Renal cortex interstitium (tissue), 11 donors: Measurements from ENCODE around the gene LEFTY1. TPM values are rescaled to one million over a fixed set of nuclear protein-coding genes. Genes with fewer than 3 reads are reported as not detected.
"Not testable (repeated sequence)": the region's sequence is repeated elsewhere in the genome, so short reads cannot be mapped to it uniquely, and the experiment has no call there.

Experiments
- DNase-seq, 11 donors: peaks; one replicate each; pipeline ENCODE4 v3.0.0-alpha.2; 2013; ENCODE audit warnings: low read depth in 9 of 11, low spot score in 4 of 11; ENCODE audit errors: extremely low read depth in 1 of 11
- polyA plus RNA-seq, 3 donors: library from polyadenylated mRNA; unstranded; fragments of 120-200 nt; gene quantifications; one replicate each; pipeline ENCODE4 v1.2.1, GENCODE V29; 2013; ENCODE audit not compliant: insufficient read length in 3 of 3

The LEFTY1 gene
- polyA plus RNA-seq, 3 donors, result 4.2 to 5.5 (median 4.8) TPM

DNA sequence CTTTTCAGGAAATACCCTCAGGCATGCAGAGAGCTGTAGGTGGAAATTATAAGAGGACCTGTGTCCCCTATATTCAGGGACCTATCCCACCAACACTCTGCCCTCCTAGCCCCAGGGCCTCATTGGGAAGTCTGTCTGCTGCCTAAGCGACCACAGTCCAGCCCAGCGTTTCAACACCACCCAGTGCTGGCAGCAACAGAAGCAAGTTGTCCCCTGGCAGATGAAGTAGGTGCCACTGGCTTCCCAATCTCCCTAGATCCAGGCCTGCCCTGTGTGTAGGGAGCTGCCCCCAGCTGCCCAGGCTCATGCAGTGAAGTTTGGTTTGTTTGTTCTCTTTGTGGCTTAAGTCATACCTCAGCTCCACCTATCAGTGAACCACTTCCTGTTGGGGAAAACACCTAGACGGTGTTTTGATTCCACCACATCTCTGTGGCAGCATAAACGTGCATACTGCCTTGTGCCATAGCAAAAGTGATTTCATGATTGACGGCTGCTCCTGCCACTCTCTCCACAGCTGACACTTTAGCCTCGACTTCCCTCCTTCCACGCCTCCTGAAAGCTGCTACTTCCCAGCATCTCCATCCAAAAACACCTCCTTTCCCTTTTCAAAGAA lies 8.1 kb upstream of the LEFTY1 start:
- no peak for DNase-seq

DNA sequence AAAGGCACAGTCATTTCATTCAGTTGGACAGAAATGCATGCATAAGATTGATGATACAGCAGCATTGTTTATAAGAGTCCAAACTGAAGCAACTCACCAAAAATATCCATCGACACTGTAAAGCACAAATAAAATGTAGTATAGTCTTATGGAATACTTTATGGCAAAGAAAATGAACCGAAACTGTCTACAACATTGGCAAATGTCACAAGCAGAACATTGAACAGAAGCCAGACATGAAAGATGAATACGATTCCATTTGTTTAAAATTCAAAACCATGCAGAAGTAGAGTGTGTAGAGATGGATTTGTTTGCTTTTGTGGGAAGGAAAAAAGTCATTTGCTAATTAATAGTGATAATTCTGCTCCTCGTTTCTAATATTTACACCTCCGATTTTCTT lies 7.5 kb upstream of the LEFTY1 start:
- DNase-seq, result no peak

DNA sequence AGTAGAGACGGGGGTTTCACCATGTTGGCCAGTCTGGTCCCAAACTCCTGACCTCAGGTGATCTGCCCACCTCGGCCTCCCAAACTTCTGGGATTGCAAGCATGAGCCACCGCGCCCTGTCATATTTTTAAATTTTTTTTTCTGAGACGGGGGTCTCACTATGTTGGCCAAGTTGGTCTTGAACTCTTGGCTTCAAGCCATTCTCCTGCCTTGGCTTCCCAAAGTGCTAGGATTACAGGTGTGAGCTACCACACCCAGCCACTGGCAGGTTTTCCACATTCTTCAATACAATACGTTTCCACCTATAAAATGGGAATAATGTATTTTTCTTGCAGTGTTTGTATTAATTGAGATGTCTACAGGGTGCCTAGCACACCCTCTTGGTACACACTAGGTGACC lies 3.4 kb upstream of the LEFTY1 start:
- no peak for DNase-seq

DNA sequence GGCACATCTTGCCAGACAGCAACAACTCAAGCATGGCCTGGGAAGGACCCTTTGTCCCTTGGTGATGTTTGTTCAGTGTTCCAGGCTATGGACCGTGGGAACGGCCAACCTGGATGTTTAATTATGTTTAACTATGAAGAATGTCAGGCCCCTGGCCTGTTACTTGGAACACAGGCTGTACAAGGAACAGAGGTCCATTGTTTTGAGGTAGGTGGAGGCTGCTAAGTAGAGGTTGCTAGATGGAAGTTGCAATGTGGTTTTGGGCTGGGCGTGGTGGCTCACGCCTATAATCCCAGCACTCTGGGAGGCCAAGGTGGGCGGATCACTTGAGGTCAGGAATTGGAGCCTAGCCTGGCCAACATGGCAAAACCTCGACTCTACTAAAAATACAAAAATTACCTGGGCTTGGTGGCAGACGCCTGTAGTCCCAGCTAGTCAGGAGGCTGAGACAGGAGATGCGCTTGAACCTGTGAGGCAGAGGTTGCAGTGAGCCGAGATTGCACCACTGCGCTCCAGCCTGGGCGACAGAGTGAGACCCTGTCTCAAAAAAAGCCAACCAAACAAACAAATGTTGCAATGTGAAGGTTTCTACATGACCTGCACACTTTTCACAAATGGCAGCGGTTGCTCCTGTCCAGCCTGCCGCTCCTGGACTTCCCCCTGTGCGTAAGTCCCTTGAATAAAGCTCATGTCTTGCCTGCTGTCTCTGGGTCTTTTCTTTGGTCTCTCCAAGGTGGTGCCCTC lies 2.5 kb upstream of the LEFTY1 start:
- no peak for DNase-seq

DNA sequence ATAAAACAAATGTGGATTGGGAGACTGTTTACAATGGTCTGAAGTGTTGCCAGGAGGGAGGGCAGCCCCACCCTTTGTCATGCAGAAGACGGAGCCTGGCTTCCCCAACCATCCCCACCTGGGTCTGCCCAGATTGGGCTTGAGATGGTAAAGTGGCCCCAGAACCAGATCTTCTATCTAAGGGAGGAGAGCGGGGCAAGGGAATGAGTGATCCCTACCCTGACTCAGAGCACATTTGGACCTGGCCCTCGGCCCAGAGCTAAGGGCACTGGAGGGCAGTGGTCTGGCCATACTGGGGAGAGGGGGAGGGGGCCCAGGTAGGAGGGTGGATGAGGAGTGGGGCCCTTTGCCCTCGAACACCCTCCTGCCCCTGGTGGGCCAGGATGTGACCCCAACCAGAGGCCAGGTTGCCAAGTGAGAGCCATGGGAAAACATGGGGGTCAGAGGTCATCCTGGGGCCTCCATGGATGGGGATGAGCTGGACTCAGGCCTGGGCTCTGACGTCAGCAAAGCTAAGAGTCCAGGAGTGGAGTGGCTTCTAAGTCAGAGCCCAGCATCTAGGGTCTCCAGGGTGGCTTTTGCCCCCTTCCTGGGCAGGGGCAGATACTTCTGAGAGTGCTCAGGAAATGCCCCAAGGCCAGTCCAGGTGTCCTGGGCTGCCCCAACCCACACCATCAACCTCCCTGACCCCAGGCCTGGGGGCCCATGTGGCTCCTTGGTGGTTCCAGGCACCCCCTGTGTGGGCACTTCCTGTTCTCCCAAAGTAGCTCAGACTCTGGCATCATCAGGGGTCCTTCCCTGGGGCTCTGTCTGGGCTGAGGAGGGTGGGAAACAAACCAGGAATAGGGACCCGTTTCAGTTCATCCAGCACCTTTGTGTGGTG lies 1.6 kb upstream of the LEFTY1 start:
- DNase-seq, result no peak

DNA sequence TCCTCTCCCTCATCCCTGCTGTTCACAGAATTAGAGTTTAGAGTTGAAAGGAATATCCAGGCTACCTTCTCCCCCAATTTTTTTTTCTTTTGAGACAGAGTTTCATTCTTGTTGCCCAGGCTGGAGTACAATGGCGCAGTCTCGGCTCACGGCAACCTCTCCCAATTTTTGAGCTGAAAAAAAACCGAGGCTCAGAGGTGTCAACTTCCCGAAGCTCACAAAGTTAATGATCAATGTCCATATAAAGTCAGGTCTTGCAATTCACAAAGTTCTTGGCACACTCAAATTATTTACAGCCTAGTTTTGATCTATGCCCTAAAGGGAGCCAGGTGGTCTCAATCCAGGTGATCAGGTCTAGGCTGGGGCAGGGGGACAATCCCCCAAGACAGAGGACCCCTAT lies 797 bp upstream of the LEFTY1 start:
- DNase-seq, result no peak

DNA sequence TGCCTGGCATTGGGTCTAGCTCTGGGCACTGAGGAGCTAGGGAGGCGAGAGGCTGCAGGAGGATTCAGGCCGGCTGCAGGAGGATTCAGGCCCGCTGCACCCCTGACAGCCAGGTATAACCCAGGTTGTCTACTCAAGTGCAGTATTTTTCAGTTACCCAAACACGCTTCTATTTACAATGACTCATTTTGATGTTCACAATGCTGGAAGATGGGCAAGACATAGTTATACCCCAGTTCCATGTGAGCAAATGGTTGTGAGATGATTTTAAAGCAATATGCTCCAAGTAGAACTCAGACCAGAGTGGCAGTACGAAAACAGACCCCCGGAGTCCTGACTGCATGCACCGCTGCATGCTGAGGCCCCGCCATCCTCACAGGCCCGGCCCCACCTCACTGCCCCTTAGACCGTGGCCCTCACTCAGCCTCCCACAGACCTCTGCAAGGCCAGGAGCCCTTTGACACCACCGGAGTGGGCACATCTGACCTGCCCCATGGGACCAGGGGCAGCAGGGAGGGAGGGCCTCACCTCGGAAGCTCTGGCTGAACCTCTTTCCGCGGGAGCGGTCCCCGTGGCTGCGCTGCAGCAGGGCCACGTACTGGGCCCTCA lies 553 bp downstream of the LEFTY1 start:
- DNase-seq, result no peak

DNA sequence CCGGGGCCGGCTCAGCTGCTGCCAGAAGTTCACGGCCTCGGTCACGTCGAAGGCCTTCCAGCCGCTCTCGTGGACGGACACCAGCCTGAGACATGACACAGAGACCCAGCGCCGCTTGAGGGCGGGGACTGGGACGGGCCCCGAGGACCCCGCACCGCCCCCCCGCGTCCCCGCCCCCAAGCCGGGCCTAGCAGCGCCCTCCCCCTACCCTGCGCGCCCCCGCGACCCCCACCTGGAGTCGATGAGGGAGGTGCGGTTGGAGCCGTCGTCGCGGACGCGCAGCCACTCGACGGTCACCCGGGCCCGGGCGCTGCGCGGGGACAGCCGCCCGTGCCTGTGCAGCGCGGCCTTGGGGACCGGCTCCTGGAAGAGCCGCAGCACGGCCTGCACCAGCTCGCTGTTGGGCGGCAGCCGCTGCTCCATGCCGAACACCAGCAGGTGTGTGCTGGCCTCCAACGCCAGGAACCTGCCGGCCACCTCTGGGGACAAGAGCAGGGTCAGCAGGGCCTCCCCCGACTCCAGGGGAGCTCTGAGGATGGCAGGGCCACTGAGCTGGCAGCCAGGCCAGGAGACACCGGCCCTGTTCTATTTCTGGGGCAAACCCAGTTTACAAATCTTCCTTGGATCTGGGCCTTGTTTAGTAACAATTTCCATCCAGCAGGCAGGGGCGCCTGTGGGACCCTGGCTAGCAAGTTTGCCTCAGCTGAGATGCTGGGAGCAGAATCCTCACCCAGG lies 1.2 kb downstream of the LEFTY1 start:
- DNase-seq, result not testable (repeated sequence)

DNA sequence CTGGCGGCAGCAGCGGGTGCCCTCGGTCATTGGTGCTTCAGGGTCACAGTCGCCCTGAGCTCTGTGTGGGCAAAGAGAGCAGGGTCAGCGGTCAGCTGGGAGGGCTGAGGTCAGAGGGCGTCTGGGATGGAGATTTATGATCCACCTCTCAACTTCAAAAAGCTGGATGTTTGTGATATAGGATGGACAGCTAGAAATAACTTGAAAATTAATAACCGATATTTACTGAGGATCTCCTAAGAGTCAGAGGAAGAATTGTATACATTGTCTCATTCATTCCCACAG lies 2.0 kb downstream of the LEFTY1 start:
- no peak for DNase-seq

DNA sequence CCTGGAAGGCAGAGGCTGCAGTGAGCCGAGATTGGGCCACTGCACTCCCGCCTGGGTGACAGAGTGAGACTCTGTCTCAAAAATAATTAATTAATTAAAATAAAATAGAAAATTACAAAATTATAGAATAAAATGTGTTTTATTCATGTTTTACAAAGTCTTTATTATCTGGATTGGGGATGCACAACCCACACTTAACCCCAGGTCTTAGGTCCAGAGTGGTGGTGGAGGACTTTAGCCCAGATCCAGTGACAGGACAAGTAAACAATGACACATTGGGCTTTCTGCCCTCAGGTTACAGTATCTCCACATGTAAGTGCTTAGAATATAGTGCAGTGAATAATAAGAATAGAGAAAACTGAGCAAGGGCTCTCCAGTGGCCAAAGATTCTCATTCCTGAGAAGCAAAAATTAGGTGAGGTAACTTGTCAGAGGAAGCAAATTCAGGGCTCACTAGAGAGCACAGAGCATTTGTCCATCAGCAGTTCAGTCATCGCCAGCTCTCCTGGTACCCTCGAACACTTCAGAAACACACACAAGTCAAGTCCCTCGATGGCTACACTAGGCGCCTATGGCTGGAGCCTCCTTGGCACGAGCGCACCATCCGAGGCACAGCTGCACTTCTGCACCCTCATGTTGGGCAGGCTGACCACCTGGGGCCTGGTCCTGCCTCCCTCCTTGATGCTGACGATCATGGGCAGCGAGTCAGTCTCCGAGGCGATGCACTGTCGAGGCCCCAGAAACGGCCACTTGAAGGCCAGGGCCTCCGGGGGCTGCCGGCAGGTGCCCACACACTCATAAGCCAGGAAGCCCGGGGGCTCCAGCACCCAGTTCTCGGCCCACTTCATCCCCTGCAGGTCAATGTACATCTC lies 2.6 kb downstream of the LEFTY1 start:
- no peak for DNase-seq

DNA sequence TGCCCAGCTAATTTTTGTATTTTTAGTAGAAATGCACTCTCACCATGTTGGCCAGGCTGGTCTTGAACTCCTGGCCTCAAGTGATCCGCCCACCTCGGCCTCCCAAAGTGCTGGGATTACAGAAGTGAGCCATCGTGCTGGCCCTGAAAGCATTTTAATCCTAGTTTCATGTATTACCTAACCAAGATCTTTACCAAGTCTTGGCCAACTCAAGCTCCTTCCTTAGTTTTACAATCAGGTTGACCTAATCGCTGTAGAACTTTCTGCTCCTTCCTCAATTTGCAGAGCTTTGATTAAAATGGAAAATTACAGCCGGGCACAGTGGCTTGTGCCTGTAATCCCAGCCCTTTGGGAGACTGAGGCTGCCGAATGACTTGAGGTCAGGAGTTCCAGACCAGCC lies 3.6 kb downstream of the LEFTY1 start:
- DNase-seq, result no peak

DNA sequence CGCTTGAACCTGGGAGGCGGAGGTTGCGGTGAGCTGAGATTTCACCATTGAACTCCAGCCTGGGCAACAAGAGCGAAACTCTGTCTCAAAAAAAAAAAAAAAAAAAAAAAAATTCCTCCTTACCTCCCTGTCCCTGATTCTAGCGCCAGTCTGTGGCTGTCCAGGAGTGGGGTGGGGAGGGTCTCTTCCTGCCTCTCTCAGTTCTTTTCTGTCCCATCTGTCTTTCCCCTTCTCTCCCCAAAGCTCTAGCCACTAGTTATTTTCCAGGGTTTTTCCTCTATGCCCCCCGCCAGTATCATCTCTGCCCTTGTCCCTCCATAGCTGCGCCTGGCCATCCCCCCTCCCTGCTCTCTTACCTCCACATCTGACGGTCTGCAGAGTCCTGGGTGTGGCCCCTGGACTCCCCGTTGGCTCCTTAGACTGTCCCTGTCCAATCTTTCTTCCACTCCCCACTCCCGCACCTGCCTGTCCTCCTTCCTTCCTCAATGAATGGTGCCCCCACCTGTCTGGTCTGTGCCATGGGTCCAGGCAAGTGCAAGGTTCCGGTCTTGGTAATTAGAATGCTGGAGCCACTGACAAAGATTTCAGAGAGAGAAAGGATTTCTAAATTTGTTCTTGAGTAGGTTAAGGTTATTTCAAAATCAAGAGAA lies 5.2 kb downstream of the LEFTY1 start:
- DNase-seq, result no peak

DNA sequence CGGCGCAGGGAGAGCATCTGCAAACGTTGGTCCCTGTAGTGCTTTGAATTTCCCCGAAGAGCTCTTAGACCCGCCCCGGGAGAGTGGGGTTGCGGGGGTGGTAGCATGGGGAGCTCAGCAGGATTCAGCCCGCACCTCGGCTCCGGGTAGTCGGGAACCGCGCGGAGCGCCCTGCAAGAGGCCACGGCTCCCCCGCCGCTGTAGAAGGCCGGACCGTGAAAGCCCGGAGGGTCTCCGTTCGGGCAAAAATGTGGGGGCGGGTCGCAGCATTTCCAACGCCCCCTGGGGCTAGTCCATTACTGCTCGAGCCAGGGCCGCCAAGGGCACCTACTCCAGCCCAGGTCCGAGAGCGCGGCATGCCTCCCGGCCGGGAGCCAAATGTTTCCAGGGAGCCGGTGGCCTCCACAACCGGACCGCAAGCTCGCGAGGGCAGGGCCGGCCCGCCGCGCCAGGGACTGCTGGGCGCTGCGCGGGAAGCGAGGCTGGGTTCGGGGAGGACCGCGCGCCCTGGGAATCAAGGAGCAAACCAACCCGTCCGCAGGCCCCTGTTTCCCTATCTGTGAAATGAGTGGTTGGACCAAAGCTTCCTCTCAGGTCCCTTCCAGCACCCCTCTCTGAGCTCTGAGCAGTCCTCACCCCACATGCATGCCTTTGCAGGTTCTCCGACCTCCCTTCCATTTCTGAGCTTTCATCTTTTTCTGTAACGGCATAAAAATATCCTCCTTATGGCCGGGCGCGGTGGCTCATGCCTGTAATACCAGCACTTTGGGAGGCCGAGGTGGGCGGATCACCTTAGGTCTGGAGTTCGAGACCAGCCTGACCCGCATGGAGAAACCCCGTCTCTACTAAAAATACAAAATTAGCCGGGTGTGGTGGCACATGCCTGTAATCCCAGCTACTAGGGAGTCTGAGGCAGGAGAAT lies 6.0 kb downstream of the LEFTY1 start:
- DNase-seq, result peak in 1 of 11 donors; percentile 33

DNA sequence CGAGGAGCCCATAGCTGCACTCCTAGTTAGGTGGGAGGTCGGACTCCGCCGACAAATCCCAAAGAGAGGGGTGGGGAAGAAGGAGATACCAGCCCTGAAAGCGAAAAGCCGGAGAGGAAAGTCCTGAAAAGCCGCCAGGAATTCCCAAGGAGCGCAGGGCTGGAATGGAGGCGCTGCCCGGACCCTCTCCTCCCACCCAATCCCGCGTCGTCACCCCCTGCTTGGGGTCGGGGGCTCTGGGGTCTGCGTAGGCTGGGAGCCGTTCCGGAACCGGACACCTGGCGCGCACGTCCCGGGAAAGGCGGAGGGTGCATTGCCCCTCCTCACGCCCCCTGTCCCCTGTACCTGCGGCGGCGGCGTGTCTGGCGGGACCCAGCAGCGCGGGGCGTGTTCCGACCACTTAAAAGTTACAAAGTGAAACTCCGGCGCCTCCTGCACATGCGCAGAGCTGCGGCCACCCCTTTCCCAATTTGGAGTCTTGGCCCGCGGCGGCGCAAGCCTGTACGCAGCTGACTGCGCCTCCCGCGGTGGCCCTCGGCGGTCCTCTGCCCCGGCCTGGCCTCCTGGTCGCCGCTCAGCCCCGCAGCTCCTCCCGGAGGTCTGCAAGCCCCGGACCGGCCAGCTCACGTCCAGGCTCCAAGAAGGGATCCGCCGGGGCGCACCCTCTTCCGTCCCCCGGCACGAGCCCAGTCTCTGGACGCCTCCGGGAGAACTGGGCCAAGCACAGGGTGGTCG lies 6.8 kb downstream of the LEFTY1 start, which contains the start of gene TMEM63A:
Gene TMEM63A, minus strand, starts transcription at position 422 of the 735 bp plus-strand sequence. CDS start 4,800 bp downstream, outside the sequence.
- DNase-seq, result peak in 9 of 11 donors; percentile 66 to 86 (median 82)

DNA sequence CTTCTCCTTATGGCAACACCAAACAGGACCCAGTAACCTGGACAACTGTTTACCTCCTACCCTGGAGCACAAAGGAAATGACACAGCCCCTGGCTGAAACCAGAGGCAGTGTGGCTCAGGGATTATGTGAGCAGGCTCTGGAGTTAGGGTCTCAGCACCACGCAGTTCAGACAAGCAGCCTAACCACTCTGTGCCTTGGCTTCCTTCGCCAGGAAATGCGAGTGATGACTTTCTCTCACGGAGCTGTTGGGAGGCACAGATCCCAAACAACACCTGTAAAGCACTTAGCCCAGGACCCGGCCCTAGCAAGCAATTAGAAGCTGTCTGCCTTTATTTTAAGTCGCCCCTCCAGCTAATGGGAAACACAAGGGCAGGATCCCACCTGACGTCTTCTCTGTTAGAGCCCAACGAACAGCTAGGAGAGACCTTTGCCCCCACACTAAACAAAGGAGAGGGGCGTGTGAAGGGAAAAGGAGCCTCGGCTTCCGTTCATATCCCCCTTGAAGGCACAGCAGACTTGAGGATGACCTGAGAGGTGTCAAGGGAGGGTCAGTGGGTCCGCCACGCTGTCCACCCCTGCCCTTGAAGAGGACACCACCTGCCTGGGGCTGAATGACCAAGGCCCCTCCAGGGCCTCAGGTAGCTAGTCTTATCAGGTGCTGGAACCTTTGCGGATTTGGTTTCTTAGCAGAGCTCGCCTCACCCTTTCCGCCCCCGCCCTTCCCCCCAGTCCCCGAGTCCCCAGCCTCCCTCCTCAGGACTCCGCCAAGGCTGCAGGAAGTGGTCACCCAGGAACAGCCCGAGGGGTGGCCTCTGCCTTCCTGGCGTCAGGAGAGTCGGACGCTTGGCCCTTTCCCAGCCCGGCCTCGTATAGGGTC lies 7.6 kb downstream of the LEFTY1 start:
- DNase-seq, result peak in 1 of 11 donors; percentile 34
